RWPE2 (cell line): ENCODE results near the gene FMN2.
A peak's percentile ranks its signal among the peaks of the same experiment; 100 is the strongest.

Experiments used
- ATAC-seq: fragments of 200-7000 bp; cut with Tn5 transposase; 3 replicates; pipeline ENCODE4 v1.9.1; 2021; ENCODE audit warnings: low read depth
- DNase-seq: peaks from one replicate; pipeline ENCODE4 v3.0.0-alpha.2; 2020; ENCODE audit warnings: low spot score
- H3K27ac ChIP-seq: fragments of 450-650 bp; 2 replicates; pipeline ENCODE4 v1.5.1; 2017; ENCODE audit warnings: mild to moderate bottlenecking; ENCODE audit not compliant: poor library complexity, severe bottlenecking
- H3K27me3 ChIP-seq: fragments of 250-450 bp; sonication (Bioruptor Pico); 2 replicates; pipeline ENCODE4 v1.5.1; 2021; ENCODE audit warnings: mild to moderate bottlenecking, moderate library complexity; ENCODE audit not compliant: insufficient read depth, poor library complexity, severe bottlenecking
- H3K36me3 ChIP-seq: fragments of 250-450 bp; sonication (Bioruptor Pico); 2 replicates; pipeline ENCODE4 v1.5.1; 2020; ENCODE audit warnings: low read depth, mild to moderate bottlenecking, moderate library complexity
- H3K4me1 ChIP-seq: fragments of 250-450 bp; sonication (Bioruptor Pico); 2 replicates; pipeline ENCODE4 v1.5.1; 2021; ENCODE audit warnings: mild to moderate bottlenecking, moderate library complexity; ENCODE audit not compliant: insufficient read depth, poor library complexity, severe bottlenecking
- H3K4me3 ChIP-seq: fragments of 250-450 bp; sonication (Bioruptor Pico); 2 replicates; pipeline ENCODE4 v1.5.1; 2021; ENCODE audit warnings: mild to moderate bottlenecking, moderate library complexity; ENCODE audit not compliant: severe bottlenecking
- H3K9me3 ChIP-seq: fragments of 250-450 bp; sonication (Bioruptor Pico); 2 replicates; pipeline ENCODE4 v1.5.1; 2021; ENCODE audit warnings: mild to moderate bottlenecking, moderate library complexity; ENCODE audit not compliant: severe bottlenecking
- CTCF ChIP-seq: fragments of 450-650 bp; IDR thresholded peaks from one replicate; pipeline ENCODE4 v1.5.1; 2017; ENCODE audit warnings: mild to moderate bottlenecking, moderate library complexity; ENCODE audit not compliant: poor library complexity, severe bottlenecking

The FMN2 gene

GRCh38 chr1:240362826-240363225 lies 271.1 kb downstream of the FMN2 start:
- no peak overlapping the region for H3K4me3 ChIP-seq
- no peaks in the 10 kb centered on the region for H3K4me1 ChIP-seq
- no peak for TF ChIP-seq CTCF
- DNase-seq (no peak), ATAC-seq (no peak)
- H3K27me3 ChIP-seq: no peaks in the 10 kb centered on the region
- H3K27ac ChIP-seq: no peak overlapping the region
- H3K9me3 ChIP-seq: no peaks in the 10 kb centered on the region
- H3K36me3 ChIP-seq: no peaks in the 10 kb centered on the region

- H3K4me3 ChIP-seq: no peak overlapping the region
Observed at GRCh38 chr1:240363315-240363714, 271.6 kb downstream of the FMN2 start.

GRCh38 chr1:240363914-240364313 lies 272.2 kb downstream of the FMN2 start:
- no peaks in the 10 kb centered on the region for H3K9me3 ChIP-seq
- H3K27ac ChIP-seq: no peak overlapping the region
- H3K36me3 ChIP-seq: no peaks in the 10 kb centered on the region
- TF ChIP-seq CTCF: no peak
- no peaks in the 10 kb centered on the region for H3K27me3 ChIP-seq
- no peak for ATAC-seq
- no peak overlapping the region for H3K4me3 ChIP-seq
- H3K4me1 ChIP-seq: no peaks in the 10 kb centered on the region
- no peak for DNase-seq

More at GRCh38 chr1:240363315-240363714, 271.6 kb downstream of the FMN2 start:
- Histone ChIP-seq H3K36me3 (no peaks in the 10 kb centered on the region), H3K27me3 (no peaks in the 10 kb centered on the region), H3K27ac (no peak overlapping the region), H3K4me1 (no peaks in the 10 kb centered on the region), H3K9me3 (no peaks in the 10 kb centered on the region)
- TF ChIP-seq CTCF: no peak
- no peak for DNase-seq
- no peak for ATAC-seq

- H3K4me1 ChIP-seq: no peaks in the 10 kb centered on the region
- ATAC-seq (no peak), DNase-seq (no peak)
- H3K36me3 ChIP-seq: no peaks in the 10 kb centered on the region
- H3K27me3 ChIP-seq: no peaks in the 10 kb centered on the region
- no peak overlapping the region for H3K27ac ChIP-seq
- H3K9me3 ChIP-seq: no peaks in the 10 kb centered on the region
- TF ChIP-seq CTCF: no peak
- H3K4me3 ChIP-seq: no peak overlapping the region
Observed at GRCh38 chr1:240366636-240367035, 275.0 kb downstream of the FMN2 start.

GRCh38 chr1:240385551-240385950 lies 293.9 kb downstream of the FMN2 start:
- DNase-seq (no peak), ATAC-seq (peak; percentile 25; the same call in 1 of the 3 replicates)
- no peaks in the 10 kb centered on the region for H3K27me3 ChIP-seq
- peaks cover 3% of the 10 kb centered on the region for H3K9me3 ChIP-seq
- peak overlapping the region; percentile 79 for H3K27ac ChIP-seq
- H3K36me3 ChIP-seq: no peaks in the 10 kb centered on the region
- no peak for TF ChIP-seq CTCF
- H3K4me1 ChIP-seq: peaks cover 14% of the 10 kb centered on the region
- H3K4me3 ChIP-seq: no peak overlapping the region
